Endothelial cell of umbilical vein (primary cell): ENCODE measurements around the gene RBM6.

ENCODE experiments used
- CTCF ChIP-seq, 2 donors: IDR thresholded peaks; 1 replicate in 1 of 2; 2 replicates in 1 of 2; pipeline ENCODE4 v1.5.1; 2011; ENCODE audit warnings: low read length in 2 of 2, mild to moderate bottlenecking in 2 of 2, moderate library complexity in 2 of 2, control low read depth in 1 of 2, inconsistent platforms in 1 of 2, low read depth in 1 of 2; ENCODE audit not compliant: insufficient read depth in 1 of 2; ENCODE audit errors: extremely low read depth in 1 of 2
- EZH2 ChIP-seq: IDR thresholded peaks from 2 replicates; pipeline ENCODE4 v1.6.1; 2012; ENCODE audit warnings: borderline replicate concordance, low read depth, mild to moderate bottlenecking, moderate library complexity, low read length, inconsistent platforms; ENCODE audit not compliant: severe bottlenecking
- POLR2A ChIP-seq: IDR thresholded peaks from 2 replicates; pipeline ENCODE4 v1.6.1; 2012; ENCODE audit warnings: low read depth, mild to moderate bottlenecking, control low read depth, low read length
- POLR2AphosphoS5 ChIP-seq: IDR thresholded peaks from 2 replicates; pipeline ENCODE4 v1.6.1; 2012; ENCODE audit warnings: low read depth, mild to moderate bottlenecking, control low read depth, low read length, moderate library complexity; ENCODE audit not compliant: insufficient read depth

- TF ChIP-seq CTCF (IDR thresholded peaks at IDR 0.05; ENCODE audit: extremely low read depth in 1 of 2, insufficient read depth in 1 of 2, low read depth in 1 of 2, low read length in 2 of 2) (no peak), POLR2A (no peak), EZH2 (no peak), POLR2AphosphoS5 (no peak)
Measured at GRCh38 chr3:49911124-49911420, 28.9 kb upstream of the RBM6 start.
